ENCODE measurements around the gene PCDH19.
A peak's percentile ranks its signal among the peaks of the same experiment; 100 is the strongest.
"Not testable (repeated sequence)": the region's sequence is repeated elsewhere in the genome, so short reads cannot be mapped to it uniquely, and the experiment has no call there.

Gene PCDH19

DNA sequence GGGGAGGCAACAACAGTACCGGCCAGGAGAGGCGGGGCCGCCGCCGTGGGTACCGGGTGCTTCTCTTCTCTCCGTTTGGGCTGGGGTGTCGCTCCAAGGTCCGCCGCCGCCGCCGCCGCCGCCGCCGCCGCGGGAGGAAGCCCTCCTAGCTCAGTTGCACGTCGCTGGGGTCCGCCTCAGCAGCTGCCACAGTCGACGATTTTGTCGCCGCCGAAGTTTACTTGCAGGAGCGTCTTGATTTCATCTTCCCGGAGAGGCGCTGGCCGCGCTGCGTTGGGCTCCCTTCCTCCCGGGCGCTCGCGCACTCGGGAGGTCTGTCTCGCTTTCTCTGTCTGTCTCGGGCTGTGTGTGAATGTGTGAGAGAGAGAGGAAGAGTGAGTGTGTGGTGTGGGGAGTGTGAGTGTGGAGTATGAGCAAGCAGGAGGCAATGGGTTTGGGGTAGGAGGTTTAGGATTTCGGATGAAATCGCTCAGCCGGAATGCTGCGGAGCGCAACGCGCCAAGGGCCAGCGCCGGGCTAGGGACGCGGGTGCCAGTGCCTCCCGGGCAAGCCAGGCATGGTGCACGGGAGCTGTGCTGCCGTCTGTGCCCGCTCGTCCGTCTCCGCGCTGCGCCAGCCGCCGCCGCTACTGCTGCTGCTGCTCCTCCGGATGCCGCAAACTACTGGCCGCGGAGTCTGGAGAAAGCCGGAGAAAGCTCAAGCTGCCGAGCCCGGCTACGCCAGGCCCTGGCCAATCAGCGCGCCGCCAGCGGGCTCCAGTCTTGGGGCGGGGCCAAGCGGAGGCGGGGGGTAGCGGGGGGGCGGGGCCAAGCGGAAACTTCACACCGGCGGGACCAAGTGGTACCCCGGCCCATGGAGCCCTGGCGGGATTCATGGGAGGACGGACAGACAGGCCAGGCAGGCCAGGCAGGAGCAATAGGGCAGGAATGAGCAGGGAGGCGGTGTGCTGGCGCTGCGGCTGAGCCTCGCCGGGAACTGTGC lies at the start of gene PCDH19:
PCDH19 (minus strand) TSS at position 664 of the 981 bp plus-strand sequence. CDS start 1,676 bp downstream, outside the sequence.
- DNase-seq (ENCODE audit: low spot score), result peak; percentile 85

DNA sequence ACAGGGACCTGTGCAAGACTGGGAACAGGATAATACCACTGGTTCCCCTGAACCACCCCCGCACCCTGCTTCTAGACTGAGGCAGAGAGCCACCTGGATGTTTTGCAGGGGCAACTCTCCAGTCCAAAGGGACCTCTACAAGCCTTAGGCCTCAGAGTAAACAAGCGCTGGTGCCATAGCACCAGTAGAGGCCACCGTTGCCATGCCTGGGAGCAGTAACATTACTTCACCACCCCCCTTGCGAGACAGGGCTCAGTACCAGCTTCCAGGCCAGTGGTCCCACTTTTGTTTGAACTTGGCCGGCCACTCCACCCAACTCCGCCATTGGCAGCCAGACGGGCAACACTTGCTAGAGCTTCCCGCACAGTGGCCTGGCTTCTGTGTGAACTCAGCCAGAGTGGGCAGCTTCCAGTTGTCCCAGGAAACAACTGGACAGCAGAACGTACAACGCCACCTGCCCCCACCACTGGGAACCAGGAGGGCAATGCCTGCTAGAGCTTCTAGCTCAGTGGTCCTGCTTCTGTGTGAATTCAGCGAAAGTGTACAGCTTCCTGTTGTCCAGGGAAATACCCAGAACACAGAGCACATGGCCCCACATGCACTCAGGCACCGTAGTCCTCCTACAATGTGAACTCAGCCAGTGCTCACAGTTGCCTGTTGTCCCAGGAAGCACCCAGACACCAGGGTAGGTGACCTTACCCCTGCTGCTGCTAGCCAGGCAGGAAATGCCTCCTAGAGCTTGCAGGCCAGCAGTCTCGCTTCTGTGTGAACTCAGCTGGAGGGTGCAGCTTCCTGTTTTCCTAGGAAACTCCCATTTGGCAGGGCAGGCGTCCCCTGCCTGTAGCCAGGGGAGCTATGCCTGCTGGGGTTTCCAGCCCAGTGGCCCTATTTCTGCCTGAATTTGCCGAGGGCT lies 39.9 kb upstream of the PCDH19 start:
- DNase-seq (ENCODE audit: low spot score), result no peak

DNA sequence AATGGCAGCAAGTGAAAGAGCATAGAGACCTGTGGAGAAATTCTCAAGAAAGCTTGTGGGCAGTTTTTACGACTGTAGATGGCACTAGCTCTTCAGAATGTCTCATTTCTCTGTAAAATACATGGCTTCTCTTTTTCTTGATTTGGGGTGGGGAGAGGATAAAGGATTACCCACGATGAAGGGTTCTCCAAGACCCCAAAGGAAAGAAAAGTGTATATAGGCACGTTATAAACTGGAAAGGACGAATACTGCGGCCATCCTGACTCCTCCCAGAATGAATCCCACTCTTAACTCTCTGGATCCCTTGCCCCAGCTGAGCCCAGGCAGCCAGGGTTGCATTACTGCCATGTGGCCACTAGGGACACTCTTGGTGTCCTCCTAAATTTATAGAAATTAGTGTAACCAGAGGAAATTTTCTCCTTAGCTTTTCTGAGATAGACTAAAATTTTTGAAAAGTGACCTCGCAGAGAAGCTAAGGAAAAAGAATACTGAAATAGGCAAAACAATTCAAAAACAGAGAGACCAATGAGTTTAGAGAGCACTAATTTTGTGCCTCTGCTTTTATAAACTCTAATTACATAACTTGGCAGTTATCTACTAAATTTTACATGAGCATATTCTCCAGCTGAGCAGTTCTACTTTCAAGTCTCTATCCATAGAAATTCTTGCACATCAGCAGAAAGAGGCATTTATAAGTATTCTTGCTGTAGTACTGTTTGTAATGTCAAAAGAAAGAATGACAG lies 37.8 kb upstream of the PCDH19 start:
- peak; percentile 62 for DNase-seq (ENCODE audit: low spot score)

GRCh38 chrX:100445593-100445992 lies 35.5 kb upstream of the PCDH19 start:
- no peak for DNase-seq (ENCODE audit: low spot score)

GRCh38 chrX:100441321-100441720 lies 31.2 kb upstream of the PCDH19 start:
- not testable (repeated sequence) for DNase-seq (ENCODE audit: low spot score)

DNA sequence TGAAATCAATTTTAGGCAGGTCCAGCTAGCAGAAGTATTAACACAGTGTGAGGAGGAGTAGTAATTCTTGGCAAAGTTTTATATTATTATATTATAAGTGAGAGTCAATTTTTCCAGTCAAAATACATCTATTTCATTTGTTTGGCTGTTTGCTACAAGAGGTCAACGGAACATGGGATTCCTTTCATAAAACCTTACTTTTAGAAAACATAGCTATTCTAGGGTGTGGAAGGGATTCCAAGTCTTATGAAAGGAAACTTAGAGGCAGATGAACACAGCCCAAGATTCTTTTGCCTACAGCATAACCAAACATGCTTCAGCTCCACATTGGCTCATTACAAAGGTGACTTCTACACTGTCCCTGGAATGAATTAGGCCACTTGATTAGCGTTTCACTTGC lies 29.9 kb upstream of the PCDH19 start:
- no peak for DNase-seq (ENCODE audit: low spot score)

- DNase-seq (ENCODE audit: low spot score), result no peak
These were observed 25.7 kb upstream of the PCDH19 start for GRCh38 chrX:100435726-100436125.

- no peak for DNase-seq (ENCODE audit: low spot score)
These were observed 13.9 kb upstream of the PCDH19 start for GRCh38 chrX:100424012-100424411.

- DNase-seq (ENCODE audit: low spot score), result no peak
These were observed 8.5 kb upstream of the PCDH19 start for GRCh38 chrX:100418556-100418955.

DNA sequence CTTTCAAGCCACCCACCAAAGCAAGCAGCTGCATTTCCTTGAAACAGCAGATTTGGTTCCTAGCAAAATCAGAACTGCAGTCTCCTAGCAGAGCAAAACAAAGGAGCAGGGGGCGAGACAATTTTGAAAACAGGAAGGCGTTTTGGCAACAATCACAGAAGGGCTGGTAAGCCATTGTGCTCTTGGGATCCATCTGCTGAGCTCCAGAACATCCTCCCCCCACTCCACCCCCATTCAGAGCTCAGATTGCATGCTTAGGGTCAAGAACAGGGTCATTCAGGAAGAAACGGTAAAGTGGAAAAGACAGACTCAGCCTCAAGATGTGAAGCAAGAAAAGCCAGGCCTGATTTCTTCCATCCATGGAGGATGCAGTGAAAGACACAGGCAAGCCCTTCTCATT lies 7.6 kb upstream of the PCDH19 start:
- DNase-seq (ENCODE audit: low spot score), result no peak

GRCh38 chrX:100413229-100413628 lies 3.2 kb upstream of the PCDH19 start:
- DNase-seq (ENCODE audit: low spot score), result peak; percentile 71

DNA sequence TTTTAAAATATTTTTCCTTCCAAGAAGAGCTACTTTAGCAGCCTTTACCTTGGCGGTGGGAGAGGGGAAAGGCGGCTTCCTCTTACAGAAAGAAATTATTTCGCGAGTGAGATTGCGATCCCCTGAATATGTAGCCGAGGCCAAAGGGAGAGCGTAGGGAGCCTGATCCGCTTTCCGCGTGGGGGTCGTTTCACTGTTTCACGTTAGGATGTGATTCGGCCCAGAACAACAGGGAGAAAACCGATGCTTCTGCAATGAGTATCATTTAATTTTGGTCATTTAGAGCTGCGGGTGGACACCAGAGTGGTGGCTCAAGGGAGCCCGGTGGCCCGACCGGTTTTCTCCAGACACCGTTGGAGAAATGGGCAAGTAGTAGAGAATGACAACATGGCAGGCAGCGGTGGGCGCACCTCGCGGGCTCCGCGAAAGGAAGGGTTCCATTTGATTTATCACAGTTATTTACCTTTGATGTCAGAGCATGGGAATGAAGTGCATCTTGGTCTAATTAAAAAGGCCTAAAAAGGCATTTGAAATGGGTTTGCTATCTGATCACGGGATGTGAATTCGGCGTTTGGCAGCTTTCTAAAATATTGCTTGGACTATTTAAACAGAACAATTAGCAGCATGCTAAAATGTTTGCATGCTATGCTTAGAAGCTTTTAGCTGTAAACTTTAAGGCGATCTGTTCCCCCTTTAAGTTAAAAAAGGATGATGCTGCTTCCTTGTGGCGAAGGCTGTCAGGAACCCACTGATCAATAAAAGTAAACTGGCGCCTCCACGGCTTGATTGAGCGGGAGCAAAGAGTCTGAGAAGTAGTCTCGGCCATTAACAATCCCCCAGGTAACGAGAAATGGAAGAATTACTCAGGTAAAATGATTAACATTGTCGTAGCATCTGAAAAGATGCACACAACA lies 2.0 kb upstream of the PCDH19 start:
- DNase-seq (ENCODE audit: low spot score), result no peak

- no peak for DNase-seq (ENCODE audit: low spot score)
These were observed 1.1 kb upstream of the PCDH19 start for GRCh38 chrX:100410901-100411801.

DNA sequence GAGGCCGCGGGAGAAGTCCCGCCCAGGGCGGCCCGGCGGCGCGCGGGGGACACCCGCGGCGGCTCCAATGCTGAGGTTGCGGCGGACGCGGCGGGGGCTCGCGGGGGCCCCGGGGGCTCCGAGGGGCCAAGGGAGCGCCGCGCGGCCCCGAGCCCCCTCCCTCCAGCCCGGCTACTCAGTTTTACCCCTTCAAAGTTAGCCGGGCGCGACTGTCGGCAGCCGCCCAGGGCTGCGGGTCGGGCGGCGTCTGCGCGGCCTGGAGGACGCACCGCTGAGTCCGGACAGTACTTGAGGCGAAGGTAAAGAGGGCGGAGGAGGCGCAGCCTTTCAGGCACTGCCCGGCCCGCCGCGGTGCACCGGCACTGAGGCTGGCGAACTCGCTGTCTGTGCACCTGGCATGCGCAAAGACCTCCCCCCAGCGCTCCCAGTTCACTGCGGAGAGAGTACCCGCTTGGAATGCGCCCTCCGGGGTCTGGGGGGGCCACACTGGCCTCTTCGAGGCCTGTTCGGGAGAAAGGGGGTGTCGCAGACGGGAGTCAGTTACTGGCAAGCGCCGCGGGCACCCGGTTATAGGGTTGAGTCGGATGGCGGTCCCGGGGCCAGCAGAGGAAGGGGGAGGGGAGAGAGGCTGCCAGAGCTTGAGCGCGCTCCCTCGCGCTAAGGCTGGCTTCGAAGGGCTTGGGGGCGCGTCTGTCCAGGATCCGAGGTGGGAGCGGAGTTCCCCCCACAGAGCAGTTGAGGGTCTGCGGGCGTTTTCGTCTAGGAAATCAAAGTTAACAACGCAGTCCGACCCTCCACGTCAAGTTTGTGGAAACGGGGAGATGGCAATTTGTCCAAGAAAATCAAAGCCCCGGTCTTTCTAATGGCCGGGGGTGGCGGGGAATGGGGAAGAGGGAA lies 1.1 kb downstream of the PCDH19 start:
- peak; percentile 12 for DNase-seq (ENCODE audit: low spot score)

GRCh38 chrX:100407784-100408712 lies 2.0 kb downstream of the PCDH19 start:
- DNase-seq (ENCODE audit: low spot score), result no peak

GRCh38 chrX:100407147-100407783 lies 2.8 kb downstream of the PCDH19 start:
- DNase-seq (ENCODE audit: low spot score), result no peak

DNA sequence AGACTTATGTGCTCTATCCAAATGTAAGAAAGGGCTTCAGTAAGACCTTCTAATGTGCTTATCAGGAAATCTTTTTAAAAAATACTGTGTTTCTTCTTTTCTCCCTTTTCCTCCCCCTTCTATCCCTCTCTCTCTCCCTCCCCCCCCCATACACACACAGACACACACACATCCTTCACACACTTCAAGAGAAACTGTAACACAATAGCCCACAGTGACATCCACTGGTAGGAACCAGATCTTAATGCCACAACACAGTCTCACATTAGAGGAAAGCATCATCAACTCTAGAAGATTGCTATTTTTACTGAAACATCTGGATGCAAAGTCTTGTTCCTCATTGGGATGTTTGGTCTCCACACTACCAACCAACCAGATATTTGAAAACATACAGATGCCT lies 4.6 kb downstream of the PCDH19 start:
- no peak for DNase-seq (ENCODE audit: low spot score)
